HS-27A (cell line): ENCODE results near the gene COPZ1.

Experiments
- DNase-seq: peaks from one replicate; pipeline ENCODE4 v3.0.0-alpha.2; 2012; ENCODE audit warnings: low read depth, missing footprints

The COPZ1 gene

GRCh38 chr12:54377797-54378515 is 53.0 kb downstream of the COPZ1 start:
- DNase-seq = no peak

DNA sequence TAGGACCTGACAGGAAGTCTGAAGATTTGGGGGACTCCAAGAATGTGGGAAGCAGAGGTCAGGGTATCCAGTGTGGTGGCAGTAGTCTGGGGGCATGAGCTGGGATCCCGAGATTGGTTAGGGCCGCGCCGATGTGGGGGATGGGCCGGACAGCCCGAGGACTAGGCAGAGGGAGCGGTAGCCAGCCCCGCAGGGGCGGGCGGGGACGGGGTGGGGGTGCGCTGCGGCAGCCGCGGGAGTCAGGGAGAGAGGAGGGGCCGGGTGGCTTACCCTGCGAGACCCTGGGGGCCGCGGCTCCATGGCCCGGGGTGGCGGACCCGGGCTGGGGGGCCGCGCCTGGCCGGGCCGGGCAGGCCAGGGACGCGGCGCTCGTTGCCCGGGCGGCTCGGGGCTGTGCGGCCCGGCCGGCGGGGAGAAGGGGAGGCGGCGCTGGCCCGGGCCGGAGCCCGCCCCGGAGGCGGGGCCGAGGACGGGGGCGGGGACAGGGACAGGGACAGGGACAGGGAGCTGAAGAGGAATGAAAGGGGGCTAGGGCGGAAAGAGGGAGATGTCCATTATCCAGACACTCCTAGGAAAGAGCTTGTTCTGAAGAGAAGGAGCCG is 54.0 kb downstream of the COPZ1 start:
- no peak for DNase-seq

DNA sequence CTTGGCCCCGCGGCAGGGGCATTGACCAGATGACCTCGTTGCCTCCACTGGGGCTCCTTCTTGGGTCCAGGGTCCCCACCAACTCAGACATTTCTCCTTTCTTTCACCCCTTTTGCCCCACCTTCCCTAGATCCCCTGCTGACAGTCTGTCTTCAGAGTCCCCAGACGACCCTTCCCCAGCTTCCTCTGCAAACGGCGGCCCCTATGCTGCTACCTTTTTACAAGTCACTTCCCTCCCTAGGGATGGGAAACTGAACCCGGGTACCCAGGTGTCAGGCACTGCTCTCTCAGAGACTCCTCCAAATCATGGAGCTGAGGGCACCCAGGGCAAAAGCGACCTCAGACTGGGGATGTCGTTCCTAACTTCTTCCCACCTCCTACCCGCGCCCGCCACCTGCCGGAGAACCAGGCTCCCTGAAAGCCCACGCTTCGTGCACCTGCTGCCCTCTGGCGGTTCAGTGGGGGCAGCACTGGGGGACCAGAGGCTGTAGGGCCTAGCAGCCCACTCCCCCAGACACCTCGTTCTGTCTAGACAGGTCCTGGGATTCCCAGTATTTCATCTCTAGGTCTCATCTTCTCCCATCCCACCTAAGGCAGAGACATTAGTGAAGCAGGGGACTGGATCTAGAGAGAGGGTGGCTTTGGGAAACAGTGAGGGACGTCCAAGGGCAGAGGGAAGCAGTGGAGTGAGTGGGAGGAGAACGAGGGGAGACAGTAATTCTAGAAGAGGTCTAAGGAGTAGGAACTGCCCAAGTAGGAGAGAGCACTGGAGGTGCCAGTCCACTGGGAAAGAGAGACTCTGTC is 54.7 kb downstream of the COPZ1 start:
- DNase-seq = peak; percentile 63

GRCh38 chr12:54381136-54381535 is 56.2 kb downstream of the COPZ1 start:
- DNase-seq = no peak

DNA sequence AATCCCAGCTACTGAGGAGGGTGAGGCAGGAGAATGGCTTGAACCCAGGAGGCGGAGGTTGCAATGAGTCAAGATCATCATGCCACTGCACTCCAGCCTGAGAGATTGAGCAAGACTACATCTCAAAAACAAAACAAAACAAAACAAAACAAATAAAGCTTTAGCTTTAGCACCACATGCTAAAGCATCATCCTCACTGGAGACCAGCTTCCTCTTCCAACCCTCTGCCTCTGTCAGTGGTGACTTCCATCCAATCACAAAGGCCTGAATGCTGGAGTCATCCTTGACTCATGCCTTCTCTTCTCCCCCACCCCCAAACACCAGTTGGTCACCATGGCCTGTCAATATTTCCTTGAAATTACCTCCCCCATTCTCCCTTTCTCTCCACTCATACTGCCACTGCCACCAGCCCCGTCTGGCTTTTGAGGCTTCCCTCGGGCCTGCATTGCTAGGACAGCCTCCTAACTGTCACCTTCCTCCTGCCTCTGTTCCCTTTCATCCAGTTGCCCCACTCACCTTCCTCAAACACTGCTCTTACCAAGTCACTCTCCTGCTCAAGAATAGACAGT is 58.2 kb downstream of the COPZ1 start:
- peak; percentile 73 for DNase-seq

DNA sequence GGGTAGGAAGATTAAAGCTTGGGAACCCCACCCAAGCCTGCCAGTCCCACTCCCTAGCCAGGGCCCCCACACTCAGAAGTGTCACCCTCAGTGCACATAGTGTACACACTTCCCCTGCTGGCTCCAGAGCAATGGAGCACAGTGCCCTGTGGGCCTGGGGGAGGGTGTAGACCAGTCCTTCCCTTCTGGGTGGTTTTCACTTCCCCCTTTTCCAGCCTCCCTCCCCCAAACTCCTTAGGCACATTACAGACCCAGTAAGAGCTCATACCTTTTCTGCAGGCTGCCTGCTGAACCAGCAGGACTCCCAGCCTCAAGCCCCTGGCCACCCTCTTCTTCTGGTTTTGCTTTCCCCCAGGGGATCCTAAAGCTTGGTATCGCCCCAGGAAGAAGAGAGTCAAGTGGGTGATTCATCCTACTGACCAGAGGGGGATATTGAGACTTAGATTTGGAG is 59.7 kb downstream of the COPZ1 start, which contains the start of gene ZNF385A:
ZNF385A (minus strand) TSS at position 143 of the 451 bp plus-strand sequence. CDS start 219 bp downstream, outside the sequence.
- no peak for DNase-seq

GRCh38 chr12:54385251-54385914 is 60.5 kb downstream of the COPZ1 start:
- no peak for DNase-seq

DNA sequence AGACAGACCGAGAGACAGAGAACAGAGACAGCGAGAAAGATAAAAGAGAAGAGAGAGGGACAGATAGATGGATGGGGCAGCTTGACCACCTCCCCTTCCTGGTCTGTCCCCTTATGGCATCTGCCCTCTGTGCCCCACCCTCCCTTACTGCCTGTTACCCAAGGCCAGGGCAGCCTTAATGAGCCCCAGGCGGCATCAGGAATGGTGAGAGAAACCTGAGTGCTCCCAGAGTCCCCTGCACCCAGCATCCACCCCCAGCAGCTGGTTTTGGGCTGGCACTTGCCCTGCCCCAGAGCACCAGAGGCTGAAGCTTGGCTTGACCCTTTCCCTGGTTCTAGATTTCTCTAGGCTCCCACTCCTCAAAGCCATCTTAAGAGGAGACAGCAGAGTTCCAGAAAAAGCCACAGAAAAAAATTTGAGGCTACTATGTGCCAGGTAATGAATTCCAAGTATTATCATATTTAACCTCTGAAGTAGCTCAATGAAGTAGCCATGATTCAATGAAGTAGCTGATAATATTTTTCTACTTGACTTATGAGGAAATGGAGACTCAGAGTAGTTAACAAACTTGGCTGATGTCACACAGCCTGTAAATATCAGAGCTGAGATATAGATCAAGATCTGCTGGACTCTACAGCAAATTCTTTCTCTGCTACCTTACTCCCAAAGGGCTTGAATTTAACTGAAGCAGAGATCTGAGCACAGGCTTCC is 61.6 kb downstream of the COPZ1 start:
- DNase-seq = no peak

DNA sequence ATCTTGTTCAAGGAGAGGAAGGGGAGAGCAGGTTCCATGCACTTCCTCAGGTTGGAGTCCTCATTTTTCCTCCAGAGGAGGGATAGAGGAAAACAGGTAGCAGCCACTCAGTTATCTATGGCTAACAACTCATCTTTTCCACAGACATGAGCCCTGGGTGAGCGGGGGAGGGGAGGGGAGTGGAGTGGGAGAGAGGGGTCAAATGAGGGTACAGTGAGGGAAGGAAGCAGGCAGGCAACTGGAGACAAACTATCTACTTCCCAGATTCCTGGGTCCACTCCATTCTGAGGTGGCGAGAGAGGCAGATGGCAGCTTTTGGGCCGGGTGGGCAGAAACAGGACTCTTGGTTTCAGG is 62.2 kb downstream of the COPZ1 start:
- no peak for DNase-seq

GRCh38 chr12:54388237-54389133 is 63.6 kb downstream of the COPZ1 start:
- DNase-seq = no peak

GRCh38 chr12:54389134-54389508 is 64.2 kb downstream of the COPZ1 start:
- DNase-seq = no peak

DNA sequence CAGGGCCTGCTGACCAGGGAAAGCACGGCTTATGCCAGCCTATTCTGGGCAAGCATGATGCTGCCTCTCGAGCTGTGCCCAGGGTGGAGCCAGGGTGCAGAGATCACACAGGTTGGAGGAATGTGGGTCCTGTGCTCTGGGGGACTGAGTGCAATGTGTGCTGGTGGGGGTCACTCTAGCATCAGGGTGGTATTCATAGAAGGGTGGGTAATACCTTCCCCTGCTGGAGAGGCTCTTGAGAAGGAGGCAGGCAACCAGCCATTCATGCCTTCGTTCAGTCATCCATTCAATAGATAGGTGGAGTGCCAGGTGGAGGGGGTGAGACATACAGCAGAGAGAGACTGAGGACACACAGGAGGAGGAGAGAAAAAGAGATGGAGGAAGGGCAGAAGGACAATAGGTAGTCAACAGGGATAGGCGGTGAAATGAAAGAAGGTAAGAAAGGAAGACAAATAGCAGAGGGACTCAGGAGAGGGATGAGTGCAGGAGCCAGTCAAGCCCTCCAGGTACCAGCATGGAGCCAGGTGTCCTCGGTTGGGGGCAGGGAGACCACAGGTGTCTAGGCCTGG is 64.8 kb downstream of the COPZ1 start:
- DNase-seq = no peak

DNA sequence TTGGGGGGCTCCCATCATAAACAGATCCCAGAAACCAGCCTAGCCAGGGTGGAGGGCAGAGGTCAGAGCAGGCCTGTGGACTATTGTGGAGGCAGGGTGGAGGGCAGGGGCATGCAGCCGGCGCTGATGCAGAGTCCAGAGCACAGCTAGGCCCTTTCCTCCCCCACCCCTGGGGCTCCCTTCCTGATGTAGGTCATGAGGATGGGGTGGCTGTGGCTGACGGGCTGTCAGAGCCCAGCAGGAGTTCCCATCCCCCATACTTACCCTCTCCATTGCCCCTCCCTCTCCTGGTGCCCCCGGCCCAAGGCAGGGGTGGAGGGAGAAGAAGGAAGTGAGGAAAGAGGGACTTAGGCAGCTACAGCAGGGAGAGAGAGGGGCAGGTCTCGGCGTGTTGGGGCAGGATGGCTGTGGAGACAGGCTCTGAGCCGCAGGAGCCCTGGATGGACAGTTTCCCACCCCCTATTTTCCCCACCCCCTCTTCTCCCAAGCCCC is 65.3 kb downstream of the COPZ1 start:
- no peak for DNase-seq

- no peak for DNase-seq
These were observed 66.0 kb downstream of the COPZ1 start for GRCh38 chr12:54390668-54391551.

DNA sequence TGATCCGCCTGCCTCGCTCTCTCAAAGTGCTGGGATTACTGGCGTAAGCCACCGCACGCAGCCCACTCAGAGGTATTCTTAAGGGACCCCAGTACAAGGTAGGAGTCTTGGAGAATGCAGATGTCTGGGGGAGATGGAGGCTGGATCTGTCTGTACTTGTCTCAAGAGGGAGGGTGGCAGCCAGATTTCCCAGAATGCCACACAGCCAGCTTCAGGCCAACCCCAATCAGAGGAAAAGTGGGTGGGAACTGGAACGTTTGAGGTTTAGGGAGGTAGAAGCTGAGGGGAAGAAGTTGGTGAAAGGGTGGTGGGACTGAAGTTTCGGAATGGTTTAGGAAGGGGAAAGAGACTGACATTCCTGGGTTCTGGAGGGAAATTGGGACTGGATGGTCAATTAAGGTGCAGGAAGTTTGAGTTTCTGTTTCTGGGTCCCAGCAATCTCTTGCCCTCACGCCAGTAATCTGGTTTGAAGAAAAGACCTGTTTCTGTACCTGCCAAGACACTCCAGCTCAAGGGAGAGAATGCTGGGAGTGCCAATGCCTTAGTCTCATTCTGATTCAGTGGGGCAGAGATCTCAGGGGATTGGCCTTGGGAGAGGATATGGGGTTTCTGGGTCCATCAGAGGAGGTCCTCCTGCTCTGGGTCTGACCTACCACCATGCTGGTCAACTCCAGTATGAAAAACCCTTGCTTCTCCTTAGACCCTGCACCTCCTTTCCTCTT is 67.7 kb downstream of the COPZ1 start:
- no peak for DNase-seq

DNA sequence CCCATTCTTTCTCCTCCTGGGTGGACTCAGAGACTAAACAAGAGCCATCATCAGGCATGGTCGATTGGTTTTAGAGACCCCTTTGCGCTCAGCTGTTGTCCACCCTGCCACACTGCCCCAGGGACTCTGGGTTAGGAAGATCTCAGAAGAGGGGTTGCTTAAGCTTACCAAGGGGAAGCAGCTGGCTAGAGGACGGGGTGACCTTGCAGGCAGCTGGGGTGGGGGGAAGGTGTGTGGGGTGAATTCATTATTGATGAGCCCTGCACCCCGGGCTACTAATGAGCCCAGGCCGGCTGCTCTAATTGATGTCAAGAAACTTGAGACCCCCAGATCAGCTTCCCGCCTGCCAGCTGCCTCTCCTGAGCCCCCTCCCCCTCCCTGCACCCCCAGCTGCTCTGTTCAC is 68.3 kb downstream of the COPZ1 start:
- no peak for DNase-seq

DNA sequence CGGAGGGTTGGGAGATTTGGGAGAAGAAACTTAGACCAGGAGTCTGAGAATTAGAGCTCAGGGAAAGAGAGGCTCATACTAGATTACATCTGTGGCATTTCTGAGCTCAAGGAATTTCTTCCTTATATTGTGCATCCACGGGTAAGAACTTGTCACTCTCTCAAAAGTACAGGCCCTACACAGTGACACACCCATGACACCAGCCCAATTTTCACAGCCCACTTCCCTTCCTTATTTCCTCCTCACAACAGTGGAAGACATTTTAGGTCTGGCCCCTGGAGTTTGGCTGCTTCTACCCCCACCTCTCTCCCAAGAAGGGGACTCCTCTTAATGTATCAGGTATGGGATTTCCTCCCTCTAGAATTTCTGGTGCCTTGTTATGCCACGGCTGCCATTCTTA is 68.8 kb downstream of the COPZ1 start:
- DNase-seq = no peak

GRCh38 chr12:54394281-54394719 is 69.4 kb downstream of the COPZ1 start:
- DNase-seq = no peak
